Measurements from ENCODE around the gene PDSS2. TPM values are rescaled to one million over a fixed set of nuclear protein-coding genes. Genes with fewer than 3 reads are reported as not detected.
"Not testable (repeated sequence)": the region's sequence is repeated elsewhere in the genome, so short reads cannot be mapped to it uniquely, and the experiment has no call there.

The PDSS2 gene
- total and polyA plus RNA-seq, 9 donors = 6.6 to 10.2 (median 7.3) TPM

DNA sequence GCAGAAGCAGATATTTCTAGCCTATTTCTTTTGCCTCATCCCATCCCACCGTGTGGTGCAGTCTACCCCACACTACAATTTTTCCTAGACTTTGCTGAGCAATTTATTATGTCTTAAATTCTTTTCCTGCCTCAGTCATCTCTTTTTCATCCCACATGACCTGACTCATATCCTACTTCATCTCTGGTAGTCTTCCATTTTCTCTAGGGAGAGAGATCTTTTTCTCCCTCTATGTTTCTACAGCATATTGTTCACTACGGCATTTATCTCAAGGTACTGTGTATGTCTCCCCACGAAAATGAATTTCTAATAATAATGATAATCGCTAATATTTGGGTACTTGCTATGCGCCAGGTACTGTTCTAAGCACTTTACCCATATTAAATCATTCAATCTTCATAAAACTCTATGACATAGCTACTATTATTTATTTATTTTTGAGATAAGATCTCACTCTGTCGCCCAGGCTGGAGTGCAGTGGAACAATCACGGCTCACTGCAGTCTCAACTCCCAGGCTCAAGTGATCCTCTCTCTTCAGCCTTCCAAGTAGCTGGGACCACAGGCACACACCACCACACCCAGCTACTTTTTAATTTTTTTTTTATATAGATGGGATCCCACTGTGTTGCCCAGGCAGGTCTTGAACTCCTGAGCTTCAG, 15.6 kb downstream of the PDSS2 start:
- DNase-seq = no peak
- WGBS (ENCODE audit: insufficient coverage) = 83% methylated on average over 1 of the region's 7 CpGs
- peaks cover 17% of the 10 kb centered on the region for H3K9me3 ChIP-seq (replicated peaks; ENCODE audit: control insufficient read depth, low read depth, low read length)
- H3K36me3 ChIP-seq (ENCODE audit: control insufficient read depth, insufficient read depth, low read length) = peaks cover 2% of the 10 kb centered on the region
- H3K27ac ChIP-seq (ENCODE audit: low read length) = no peak overlapping the region
- H3K4me3 ChIP-seq (ENCODE audit: low read length) = no peak overlapping the region
- no peaks in the 10 kb centered on the region for H3K4me1 ChIP-seq (ENCODE audit: control insufficient read depth, insufficient read depth, low read length)
- H3K27me3 ChIP-seq (ENCODE audit: control insufficient read depth, insufficient read depth, low read length) = no peaks in the 10 kb centered on the region

GRCh38 chr6:107442938-107443607, 16.3 kb downstream of the PDSS2 start:
- Histone ChIP-seq H3K27ac (ENCODE audit: low read length) (no peak overlapping the region), H3K4me1 (ENCODE audit: control insufficient read depth, insufficient read depth, low read length) (no peaks in the 10 kb centered on the region), H3K27me3 (ENCODE audit: control insufficient read depth, insufficient read depth, low read length) (no peaks in the 10 kb centered on the region), H3K9me3 (replicated peaks; ENCODE audit: control insufficient read depth, low read depth, low read length) (peaks cover 14% of the 10 kb centered on the region), H3K36me3 (ENCODE audit: control insufficient read depth, insufficient read depth, low read length) (peaks cover 2% of the 10 kb centered on the region), H3K4me3 (ENCODE audit: low read length) (no peak overlapping the region)
- no peak for DNase-seq
- 67% methylated on average over 1 of the region's 2 CpGs for WGBS (ENCODE audit: insufficient coverage)

GRCh38 chr6:107441682-107442081, 17.7 kb downstream of the PDSS2 start:
- peaks cover 2% of the 10 kb centered on the region for H3K36me3 ChIP-seq (ENCODE audit: control insufficient read depth, insufficient read depth, low read length)
- H3K9me3 ChIP-seq (replicated peaks; ENCODE audit: control insufficient read depth, low read depth, low read length) = peaks cover 2% of the 10 kb centered on the region
- no peak overlapping the region for H3K27ac ChIP-seq (ENCODE audit: low read length)
- no peak overlapping the region for H3K4me3 ChIP-seq (ENCODE audit: low read length)
- no peak for DNase-seq
- H3K27me3 ChIP-seq (ENCODE audit: control insufficient read depth, insufficient read depth, low read length) = no peaks in the 10 kb centered on the region
- WGBS (ENCODE audit: insufficient coverage) = 67% methylated on average over 1 of the region's 1 CpG
- no peaks in the 10 kb centered on the region for H3K4me1 ChIP-seq (ENCODE audit: control insufficient read depth, insufficient read depth, low read length)

- H3K27me3 ChIP-seq (ENCODE audit: control insufficient read depth, insufficient read depth, low read length) = no peaks in the 10 kb centered on the region
- H3K36me3 ChIP-seq (ENCODE audit: control insufficient read depth, insufficient read depth, low read length) = peaks cover 2% of the 10 kb centered on the region
- DNase-seq = no peak
- H3K4me3 ChIP-seq (ENCODE audit: low read length) = no peak overlapping the region
- no peaks in the 10 kb centered on the region for H3K9me3 ChIP-seq (replicated peaks; ENCODE audit: control insufficient read depth, low read depth, low read length)
- no peak overlapping the region for H3K27ac ChIP-seq (ENCODE audit: low read length)
- H3K4me1 ChIP-seq (ENCODE audit: control insufficient read depth, insufficient read depth, low read length) = no peaks in the 10 kb centered on the region
Observed at GRCh38 chr6:107440936-107441335, 18.4 kb downstream of the PDSS2 start.

GRCh38 chr6:107439406-107439805, 20.0 kb downstream of the PDSS2 start:
- Histone ChIP-seq H3K36me3 (ENCODE audit: control insufficient read depth, insufficient read depth, low read length) (no peaks in the 10 kb centered on the region), H3K27ac (ENCODE audit: low read length) (no peak overlapping the region), H3K4me1 (ENCODE audit: control insufficient read depth, insufficient read depth, low read length) (no peaks in the 10 kb centered on the region), H3K4me3 (ENCODE audit: low read length) (no peak overlapping the region), H3K27me3 (ENCODE audit: control insufficient read depth, insufficient read depth, low read length) (no peaks in the 10 kb centered on the region), H3K9me3 (replicated peaks; ENCODE audit: control insufficient read depth, low read depth, low read length) (no peaks in the 10 kb centered on the region)
- WGBS (ENCODE audit: insufficient coverage) = no CpG with 5 or more reads among the region's 1 CpG
- no peak for DNase-seq

DNA sequence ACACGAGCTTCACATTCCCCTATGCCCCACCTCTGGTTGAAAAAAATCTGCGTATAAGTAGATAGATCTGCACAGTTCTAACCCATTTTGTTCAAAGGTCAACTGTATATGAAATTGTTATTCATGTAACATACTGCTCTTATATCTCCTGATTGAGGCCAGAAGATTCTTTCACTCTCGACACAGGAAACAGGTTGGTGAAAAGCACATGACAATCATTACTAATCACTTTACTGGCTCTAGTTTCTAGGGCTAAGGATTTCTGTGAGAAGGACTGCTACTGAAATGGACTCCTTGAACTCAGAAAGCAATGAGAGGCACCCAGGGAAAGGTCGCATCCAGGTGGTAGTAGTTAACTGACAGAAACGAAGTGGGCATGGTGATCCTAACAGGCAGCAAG, 21.7 kb downstream of the PDSS2 start:
- no peaks in the 10 kb centered on the region for H3K4me1 ChIP-seq (ENCODE audit: control insufficient read depth, insufficient read depth, low read length)
- no CpG with 5 or more reads among the region's 5 CpGs for WGBS (ENCODE audit: insufficient coverage)
- DNase-seq = no peak

DNA sequence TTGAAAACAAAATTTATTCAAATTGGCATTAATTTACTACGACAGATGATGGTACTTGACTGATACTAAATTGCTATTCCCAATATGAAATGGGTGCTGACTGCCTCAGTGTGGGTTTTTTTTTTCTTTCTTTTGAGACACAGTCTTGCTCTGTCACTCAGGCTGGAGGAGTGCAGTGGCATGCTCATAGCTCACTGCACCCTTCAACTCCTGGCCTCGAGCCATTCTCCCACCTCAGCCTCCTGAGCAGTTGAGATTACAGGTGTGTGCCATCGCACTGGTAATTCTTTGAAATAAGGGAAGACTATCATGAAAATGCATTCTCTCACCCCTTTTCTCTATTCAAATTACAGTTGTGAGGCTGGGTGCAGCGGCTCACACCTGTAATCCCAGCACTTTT, 22.5 kb downstream of the PDSS2 start:
- Histone ChIP-seq H3K9me3 (replicated peaks; ENCODE audit: control insufficient read depth, low read depth, low read length) (no peaks in the 10 kb centered on the region), H3K27me3 (ENCODE audit: control insufficient read depth, insufficient read depth, low read length) (no peaks in the 10 kb centered on the region), H3K36me3 (ENCODE audit: control insufficient read depth, insufficient read depth, low read length) (no peaks in the 10 kb centered on the region), H3K4me1 (ENCODE audit: control insufficient read depth, insufficient read depth, low read length) (no peaks in the 10 kb centered on the region), H3K27ac (ENCODE audit: low read length) (no peak overlapping the region), H3K4me3 (ENCODE audit: low read length) (no peak overlapping the region)
- WGBS (ENCODE audit: insufficient coverage) = no CpG with 5 or more reads among the region's 4 CpGs
- no peak for DNase-seq

More for the DNA sequence above, 21.7 kb downstream of the PDSS2 start:
- no peak overlapping the region for H3K4me3 ChIP-seq (ENCODE audit: low read length)
- H3K36me3 ChIP-seq (ENCODE audit: control insufficient read depth, insufficient read depth, low read length) = no peaks in the 10 kb centered on the region
- H3K27ac ChIP-seq (ENCODE audit: low read length) = no peak overlapping the region
- H3K9me3 ChIP-seq (replicated peaks; ENCODE audit: control insufficient read depth, low read depth, low read length) = no peaks in the 10 kb centered on the region
- no peaks in the 10 kb centered on the region for H3K27me3 ChIP-seq (ENCODE audit: control insufficient read depth, insufficient read depth, low read length)

DNA sequence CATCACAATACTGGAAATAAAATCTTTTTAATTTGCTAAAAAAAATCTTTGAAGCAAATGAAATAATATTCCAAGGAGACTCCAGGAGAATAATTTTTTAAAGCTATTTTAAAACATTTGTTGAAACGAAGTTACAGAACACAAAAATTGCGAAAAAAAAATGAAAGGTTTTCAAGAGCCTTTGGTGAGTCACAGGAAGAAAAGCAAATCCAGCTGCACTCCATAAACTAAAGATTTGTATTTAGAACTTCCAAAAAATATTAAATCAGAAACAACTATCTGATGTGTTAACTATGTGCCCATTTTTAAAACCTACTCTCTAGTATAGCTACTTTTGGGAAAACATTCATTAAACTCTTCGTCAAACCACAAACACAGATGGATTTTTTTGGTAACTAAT, 23.6 kb downstream of the PDSS2 start:
- Histone ChIP-seq H3K9me3 (replicated peaks; ENCODE audit: control insufficient read depth, low read depth, low read length) (no peaks in the 10 kb centered on the region), H3K27me3 (ENCODE audit: control insufficient read depth, insufficient read depth, low read length) (no peaks in the 10 kb centered on the region), H3K4me3 (ENCODE audit: low read length) (no peak overlapping the region), H3K4me1 (ENCODE audit: control insufficient read depth, insufficient read depth, low read length) (no peaks in the 10 kb centered on the region), H3K27ac (ENCODE audit: low read length) (no peak overlapping the region), H3K36me3 (ENCODE audit: control insufficient read depth, insufficient read depth, low read length) (no peaks in the 10 kb centered on the region)
- no peak for DNase-seq
- no CpG with 5 or more reads among the region's 3 CpGs for WGBS (ENCODE audit: insufficient coverage)

GRCh38 chr6:107434812-107435211, 24.6 kb downstream of the PDSS2 start:
- no peaks in the 10 kb centered on the region for H3K4me1 ChIP-seq (ENCODE audit: control insufficient read depth, insufficient read depth, low read length)
- H3K4me3 ChIP-seq (ENCODE audit: low read length) = no peak overlapping the region
- H3K9me3 ChIP-seq (replicated peaks; ENCODE audit: control insufficient read depth, low read depth, low read length) = no peaks in the 10 kb centered on the region
- H3K36me3 ChIP-seq (ENCODE audit: control insufficient read depth, insufficient read depth, low read length) = no peaks in the 10 kb centered on the region
- no peak for DNase-seq
- WGBS (ENCODE audit: insufficient coverage) = no CpG with 5 or more reads among the region's 3 CpGs
- H3K27me3 ChIP-seq (ENCODE audit: control insufficient read depth, insufficient read depth, low read length) = no peaks in the 10 kb centered on the region
- no peak overlapping the region for H3K27ac ChIP-seq (ENCODE audit: low read length)

GRCh38 chr6:107425951-107426350, 33.4 kb downstream of the PDSS2 start:
- not testable (repeated sequence) for H3K27me3 ChIP-seq (ENCODE audit: control insufficient read depth, insufficient read depth, low read length); H3K4me1 ChIP-seq (ENCODE audit: control insufficient read depth, insufficient read depth, low read length); H3K27ac ChIP-seq (ENCODE audit: low read length); DNase-seq; H3K36me3 ChIP-seq (ENCODE audit: control insufficient read depth, insufficient read depth, low read length); H3K4me3 ChIP-seq (ENCODE audit: low read length)
- H3K9me3 ChIP-seq (replicated peaks; ENCODE audit: control insufficient read depth, low read depth, low read length) = peaks cover 11% of the 10 kb centered on the region
- 65% methylated on average over 6 of the region's 6 CpGs for WGBS (ENCODE audit: insufficient coverage)

All from muscle of leg (tissue), 11 donors.